KMS-11 (cell line): Measurements from ENCODE around the gene PTP4A2.

Source experiments
- H2AFZ ChIP-seq: fragments of 200-600 bp; sonication (generic); 2 replicates; pipeline ENCODE4 v1.6.1; 2016; ENCODE audit warnings: antibody characterized with exemption, mixed run types, low read depth
- H3K27ac ChIP-seq: fragments of 200-600 bp; sonication (generic); 2 replicates; pipeline ENCODE4 v1.6.1; 2016; ENCODE audit warnings: mild to moderate bottlenecking, mixed run types
- H3K27me3 ChIP-seq: fragments of 200-600 bp; sonication (generic); 2 replicates; pipeline ENCODE4 v1.6.1; 2017; ENCODE audit warnings: mild to moderate bottlenecking, low read depth, mixed run types, moderate library complexity; ENCODE audit not compliant: insufficient read depth
- H3K36me3 ChIP-seq: fragments of 200-600 bp; sonication (generic); 2 replicates; pipeline ENCODE4 v1.6.1; 2017; ENCODE audit warnings: mild to moderate bottlenecking, mixed run types; ENCODE audit not compliant: insufficient read depth
- H3K4me1 ChIP-seq: fragments of 200-600 bp; sonication (generic); 2 replicates; pipeline ENCODE4 v1.6.1; 2016; ENCODE audit warnings: mild to moderate bottlenecking, low read depth, mixed run types; ENCODE audit not compliant: poor library complexity, severe bottlenecking
- H3K4me2 ChIP-seq: fragments of 200-600 bp; sonication (generic); 2 replicates; pipeline ENCODE4 v1.7.0; 2016; ENCODE audit warnings: mild to moderate bottlenecking, mixed run types
- H3K4me3 ChIP-seq: fragments of 200-600 bp; sonication (generic); IDR thresholded peaks from 2 replicates; pipeline ENCODE4 v1.6.1; 2017; ENCODE audit warnings: low read depth, low read length, mixed read lengths; ENCODE audit not compliant: insufficient read depth
- H3K79me2 ChIP-seq: fragments of 200-600 bp; sonication (generic); 2 replicates; pipeline ENCODE4 v1.6.1; 2016; ENCODE audit warnings: low read depth, mixed run types; ENCODE audit not compliant: insufficient read depth
- H3K9ac ChIP-seq: fragments of 200-600 bp; sonication (generic); 2 replicates; pipeline ENCODE4 v1.6.1; 2016; ENCODE audit warnings: mild to moderate bottlenecking, mixed run types
- H4K20me1 ChIP-seq: fragments of 200-600 bp; sonication (generic); 2 replicates; pipeline ENCODE4 v1.6.1; 2016; ENCODE audit warnings: mild to moderate bottlenecking, mixed run types; ENCODE audit not compliant: insufficient read depth
- TF ChIP-seq, protein P1 (sequence below): fragments of 200-600 bp; sonication (generic); conservative IDR thresholded peaks from 2 replicates; pipeline ENCODE4 v1.6.1; 2017; ENCODE audit warnings: low read depth, mild to moderate bottlenecking, antibody characterized with exemption, low read length, moderate library complexity, mixed read lengths

PTP4A2 gene

DNA sequence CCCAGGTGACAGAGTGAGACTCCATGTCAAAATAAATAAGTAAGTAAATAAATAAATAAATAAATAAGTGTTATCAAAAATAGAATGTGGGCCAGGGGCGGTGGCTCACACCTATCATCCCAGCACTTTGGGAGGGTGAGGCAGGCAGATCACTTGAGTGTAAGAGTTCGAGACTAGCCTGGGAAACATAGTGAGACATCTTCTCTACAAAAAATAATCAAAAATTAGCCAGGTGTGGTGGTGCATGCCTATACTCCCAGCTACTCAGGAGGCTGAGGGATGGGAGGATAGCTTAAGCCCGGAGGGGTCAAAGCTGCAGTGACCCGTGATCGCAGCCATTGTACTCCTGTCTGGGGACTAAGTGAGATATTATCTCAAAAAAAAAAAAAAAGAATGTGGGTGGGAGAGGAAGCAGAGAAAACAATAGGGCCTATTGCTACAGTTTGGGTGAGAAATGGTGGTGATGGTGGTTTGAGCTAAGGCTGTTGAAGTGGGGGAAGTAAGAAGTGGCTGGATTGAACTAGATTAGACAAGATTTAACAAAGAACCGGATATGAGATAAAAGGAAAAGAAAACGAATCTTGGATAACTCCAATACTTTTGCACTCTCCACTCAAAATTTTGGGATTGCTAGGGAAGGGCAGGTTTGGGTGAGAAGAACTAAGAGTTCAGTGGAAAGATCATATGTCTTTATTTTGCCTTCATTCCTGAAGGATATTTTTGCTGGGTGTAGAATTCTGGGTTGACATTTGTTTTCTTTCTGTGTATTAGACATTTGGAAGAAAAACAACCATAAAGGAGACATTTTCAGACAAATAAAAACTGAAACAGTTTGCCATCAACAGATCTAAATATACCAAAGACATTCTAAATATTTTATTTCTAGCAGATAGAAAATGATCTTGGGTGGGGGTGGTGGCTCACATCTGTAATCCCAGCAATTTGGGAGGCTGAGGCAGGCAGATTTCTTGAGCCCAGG is 65.2 kb downstream of the PTP4A2 start:
- Histone ChIP-seq H3K4me3 (no peak overlapping the region), H3K4me2 (no peak overlapping the region), H2AFZ (no peak overlapping the region), H3K27ac (no peak overlapping the region), H3K9ac (no peak overlapping the region), H3K79me2 (no peaks in the 10 kb centered on the region), H4K20me1 (no peaks in the 10 kb centered on the region), H3K27me3 (no peaks in the 10 kb centered on the region), H3K36me3 (no peaks in the 10 kb centered on the region), H3K4me1 (no peaks in the 10 kb centered on the region)
- TF ChIP-seq, protein P1, sequence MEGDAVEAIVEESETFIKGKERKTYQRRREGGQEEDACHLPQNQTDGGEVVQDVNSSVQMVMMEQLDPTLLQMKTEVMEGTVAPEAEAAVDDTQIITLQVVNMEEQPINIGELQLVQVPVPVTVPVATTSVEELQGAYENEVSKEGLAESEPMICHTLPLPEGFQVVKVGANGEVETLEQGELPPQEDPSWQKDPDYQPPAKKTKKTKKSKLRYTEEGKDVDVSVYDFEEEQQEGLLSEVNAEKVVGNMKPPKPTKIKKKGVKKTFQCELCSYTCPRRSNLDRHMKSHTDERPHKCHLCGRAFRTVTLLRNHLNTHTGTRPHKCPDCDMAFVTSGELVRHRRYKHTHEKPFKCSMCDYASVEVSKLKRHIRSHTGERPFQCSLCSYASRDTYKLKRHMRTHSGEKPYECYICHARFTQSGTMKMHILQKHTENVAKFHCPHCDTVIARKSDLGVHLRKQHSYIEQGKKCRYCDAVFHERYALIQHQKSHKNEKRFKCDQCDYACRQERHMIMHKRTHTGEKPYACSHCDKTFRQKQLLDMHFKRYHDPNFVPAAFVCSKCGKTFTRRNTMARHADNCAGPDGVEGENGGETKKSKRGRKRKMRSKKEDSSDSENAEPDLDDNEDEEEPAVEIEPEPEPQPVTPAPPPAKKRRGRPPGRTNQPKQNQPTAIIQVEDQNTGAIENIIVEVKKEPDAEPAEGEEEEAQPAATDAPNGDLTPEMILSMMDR = no peak

DNA sequence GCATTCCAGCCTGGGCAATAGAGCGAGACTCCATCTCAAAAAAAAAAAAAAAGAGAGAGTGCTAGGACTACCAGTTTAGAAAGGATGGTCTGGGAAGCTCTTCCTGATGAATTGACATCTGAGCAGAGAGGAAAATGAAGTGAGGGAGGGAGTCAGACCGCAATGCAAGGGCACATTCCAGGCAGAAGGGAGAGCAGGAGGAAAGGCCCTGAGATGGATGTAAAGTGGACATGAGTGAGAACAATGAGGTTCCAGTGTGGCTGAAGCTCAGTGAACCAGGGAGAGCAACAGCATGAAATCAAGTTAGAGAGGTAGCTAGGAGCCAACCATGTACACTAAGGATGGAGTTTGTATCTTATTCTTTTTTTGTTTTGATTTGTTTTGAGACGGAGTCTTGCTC is 66.5 kb downstream of the PTP4A2 start:
- Histone ChIP-seq H3K4me3 (no peak overlapping the region), H3K27me3 (no peaks in the 10 kb centered on the region), H2AFZ (no peak overlapping the region)

DNA sequence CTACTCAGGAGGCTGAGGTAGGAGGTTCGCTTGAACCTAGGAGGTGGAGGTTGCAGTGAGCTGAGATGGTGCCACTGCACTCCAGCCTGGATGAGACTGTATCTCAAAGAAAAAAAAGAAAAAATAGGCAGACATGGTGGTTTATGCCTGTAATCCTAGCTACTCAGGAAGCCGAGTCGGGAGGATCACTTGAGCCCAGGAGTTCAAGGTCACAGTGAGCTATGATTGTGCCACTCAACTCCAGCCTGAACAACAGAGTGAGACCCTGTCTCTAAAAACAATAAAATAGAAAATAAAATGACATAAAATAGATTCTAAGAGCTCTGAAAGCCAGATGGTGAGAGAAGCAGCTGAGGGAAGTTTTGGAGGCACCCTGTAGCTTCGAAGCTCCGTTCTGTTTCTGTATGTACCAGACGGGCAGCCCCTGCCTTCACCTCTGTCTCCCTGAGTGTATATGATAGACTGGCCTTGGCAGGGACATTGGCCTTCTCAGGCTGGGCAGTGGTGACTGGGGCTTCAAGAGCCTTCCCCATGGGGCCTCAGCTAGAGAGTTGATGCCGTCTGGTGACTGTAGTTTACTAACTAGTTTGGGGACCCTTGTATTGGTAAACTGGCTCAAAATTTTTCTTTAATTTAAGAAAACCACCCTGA is 68.0 kb downstream of the PTP4A2 start:
- no peaks in the 10 kb centered on the region for H3K27me3 ChIP-seq
- no peaks in the 10 kb centered on the region for H4K20me1 ChIP-seq
- H3K4me3 ChIP-seq = no peak overlapping the region
- H2AFZ ChIP-seq = no peak overlapping the region
- no peak overlapping the region for H3K9ac ChIP-seq
- TF ChIP-seq, protein P1 = no peak
- H3K27ac ChIP-seq = no peak overlapping the region
- H3K4me2 ChIP-seq = no peak overlapping the region
- no peaks in the 10 kb centered on the region for H3K4me1 ChIP-seq
- no peaks in the 10 kb centered on the region for H3K36me3 ChIP-seq
- no peaks in the 10 kb centered on the region for H3K79me2 ChIP-seq

More for the DNA sequence above, 66.5 kb downstream of the PTP4A2 start:
- H3K36me3 ChIP-seq = no peaks in the 10 kb centered on the region
- no peak overlapping the region for H3K9ac ChIP-seq
- no peak overlapping the region for H3K27ac ChIP-seq
- H3K4me1 ChIP-seq = no peaks in the 10 kb centered on the region
- TF ChIP-seq, protein P1 = no peak
- no peaks in the 10 kb centered on the region for H3K79me2 ChIP-seq
- no peak overlapping the region for H3K4me2 ChIP-seq
- no peaks in the 10 kb centered on the region for H4K20me1 ChIP-seq

DNA sequence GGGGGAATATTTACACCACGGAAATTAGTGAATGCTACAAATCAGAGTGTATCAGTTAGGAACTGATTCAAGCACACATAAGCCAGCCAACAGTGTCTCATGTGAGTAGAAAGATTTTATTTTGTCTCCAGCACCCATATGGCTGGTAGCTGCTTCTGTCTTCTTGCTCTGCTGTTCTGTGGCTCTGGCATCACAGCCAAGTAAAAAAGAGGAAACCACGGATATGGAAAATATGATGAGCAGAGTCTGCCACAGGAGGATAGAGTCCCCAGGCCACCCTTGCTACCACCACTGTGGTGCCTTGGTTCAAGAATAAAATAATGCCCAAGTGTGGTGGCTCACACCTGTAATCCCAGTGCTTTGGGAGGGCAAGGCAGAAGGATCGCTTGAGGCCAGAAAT is 68.7 kb downstream of the PTP4A2 start:
- Histone ChIP-seq H3K9ac (no peak overlapping the region), H3K79me2 (no peaks in the 10 kb centered on the region), H3K4me2 (no peak overlapping the region), H3K4me1 (no peaks in the 10 kb centered on the region), H3K27ac (no peak overlapping the region), H2AFZ (no peak overlapping the region), H3K4me3 (no peak overlapping the region), H4K20me1 (no peaks in the 10 kb centered on the region), H3K27me3 (no peaks in the 10 kb centered on the region), H3K36me3 (no peaks in the 10 kb centered on the region)
- TF ChIP-seq, protein P1 = no peak
